Measurements from ENCODE around the gene ISG15. TPM values are rescaled to one million over a fixed set of nuclear protein-coding genes. Genes with fewer than 3 reads are reported as not detected.

Gene ISG15
- 22.9 and 28.6 TPM in 2 replicates for polyA plus RNA-seq (2012; rRNA removed)
- 14.3 and 16.1 TPM in 2 replicates for polyA plus RNA-seq (2012; cell fraction: cytosol; rRNA removed)
- polyA plus RNA-seq (2012; cell fraction: nucleus; rRNA removed): 15.0 and 31.2 TPM in 2 replicates

DNA sequence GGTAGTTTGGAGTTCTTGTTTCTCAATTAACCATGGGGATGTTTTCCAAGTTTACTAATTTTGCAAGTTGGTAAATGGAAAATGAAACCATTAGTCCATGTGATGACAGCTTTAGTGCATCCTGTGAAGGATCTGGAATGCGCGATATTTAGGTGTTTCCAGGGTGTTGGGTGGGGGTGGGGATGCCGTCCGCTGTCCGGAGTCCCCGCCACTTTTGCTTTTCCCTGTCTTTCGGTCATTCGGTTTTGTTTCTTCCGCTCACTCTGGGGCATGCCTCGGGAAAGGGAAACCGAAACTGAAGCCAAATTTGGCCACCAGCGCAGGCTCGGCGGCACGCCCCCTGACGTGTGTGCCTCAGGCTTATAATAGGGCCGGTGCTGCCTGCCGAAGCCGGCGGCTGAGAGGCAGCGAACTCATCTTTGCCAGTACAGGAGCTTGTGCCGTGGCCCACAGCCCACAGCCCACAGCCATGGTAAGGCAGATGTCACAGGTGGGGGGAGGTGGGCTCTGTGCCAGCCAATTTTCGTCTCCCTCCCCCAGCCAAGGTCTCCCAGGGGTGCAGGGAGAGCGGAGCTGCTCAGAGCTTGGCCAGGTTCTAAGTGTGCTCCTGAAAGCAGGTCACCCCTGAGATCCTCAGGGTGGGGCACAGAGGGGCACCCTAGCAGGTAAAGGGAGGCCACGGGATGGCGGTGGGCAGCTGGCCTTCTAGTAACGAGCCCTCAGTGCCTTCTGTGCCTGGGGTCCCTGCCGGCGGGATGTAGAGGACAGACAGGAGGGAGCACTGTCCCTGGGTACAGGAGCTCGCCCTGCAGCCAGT lies at the start of gene ISG15:
Gene ISG15, plus strand, starts transcription at position 393 of the 817 bp plus-strand sequence. Its CDS starts 77 bp downstream, at position 470.
- no peak for TF ChIP-seq NFIC (IDR thresholded peaks at IDR 0.05; ENCODE audit: borderline replicate concordance)
- TF ChIP-seq POLR2AphosphoS5 (IDR thresholded peaks at IDR 0.05; ENCODE audit: low read depth, low read length): 0 out of 2 replicates have a peak, but pooled peaks have one; percentile 35
- peak; percentile 21; the same call in 1 of the 2 replicates for TF ChIP-seq NRF1 (IDR thresholded peaks at IDR 0.05; ENCODE audit: low read depth, low read length)
- TF ChIP-seq MEF2A (IDR thresholded peaks at IDR 0.05; ENCODE audit: borderline replicate concordance, low read depth): no peak
- TF ChIP-seq GABPA (IDR thresholded peaks at IDR 0.05; ENCODE audit: low read depth): no peak
- no peaks in the 10 kb centered on the region for H3F3A ChIP-seq (replicated peaks; ENCODE audit: insufficient read depth)
- no peaks in the 10 kb centered on the region for H3K9me2 ChIP-seq
- WGBS (ENCODE audit: low lambda C conversion rate): 22% methylated on average over 15 of the region's 30 CpGs
- no peaks in the 10 kb centered on the region for H3K9me3 ChIP-seq
- ChIA-PET POLR2A (interaction anchor here (1.0 kb wide), 1 partner anchor 9 kb away, joined by 3 read pairs; no protein-coding TSS in a partner anchor), CTCF (interaction anchor here (0.7 to 6.1 kb wide), 11 partner anchors 8 to 59 kb away, joined by 3 to 38 read pairs (median 4); no protein-coding TSS in a partner anchor)
- no peaks in the 10 kb centered on the region for H3K79me2 ChIP-seq (ENCODE audit: insufficient read depth)
- DNase-seq: no peak
- no peaks in the 10 kb centered on the region for H4K20me1 ChIP-seq (ENCODE audit: insufficient read depth)
- peak within 1 kb of the TSS; percentile 89 for H2AFZ ChIP-seq (ENCODE audit: low read depth)
- peak within 1 kb of the TSS; percentile 49; the same call in 1 of the 2 replicates for H3K9ac ChIP-seq
- H3K27ac ChIP-seq (ENCODE audit: low read depth in 2 of 2, low read length in 1 of 2): peak within 1 kb of the TSS in 1 of 2 experiments; percentile 70; a peak in 2 of 4 replicates
- peaks cover 0 to 7% of the 10 kb centered on the region in 2 experiments; a peak in 1 of 4 replicates for H3K4me1 ChIP-seq (ENCODE audit: control insufficient read depth in 1 of 2, insufficient read depth in 2 of 2, low read depth in 1 of 2, low read length in 1 of 2)
- H3K27me3 ChIP-seq (ENCODE audit: insufficient read depth): no peaks in the 10 kb centered on the region
- H3K4me2 ChIP-seq: peak within 1 kb of the TSS; percentile 70
- H3K36me3 ChIP-seq (replicated peaks in 1 of 2; ENCODE audit: control insufficient read depth in 1 of 2, insufficient read depth in 2 of 2, low read length in 1 of 2): no peaks in the 10 kb centered on the region
- peak within 1 kb of the TSS; percentile 45 to 52; a peak in 3 of 4 replicates for H3K4me3 ChIP-seq (ENCODE audit: low read depth in 2 of 2, low read length in 1 of 2)

GRCh38 chr1:963746-964525 lies 49.4 kb upstream of the ISG15 start:
- no peaks in the 10 kb centered on the region for H3K27me3 ChIP-seq (ENCODE audit: insufficient read depth)
- H2AFZ ChIP-seq (ENCODE audit: low read depth): no peak overlapping the region
- H3K27ac ChIP-seq (ENCODE audit: low read depth in 2 of 2, low read length in 1 of 2): no peak overlapping the region
- H3K4me3 ChIP-seq (ENCODE audit: low read depth in 2 of 2, low read length in 1 of 2): no peak overlapping the region
- H3K9me2 ChIP-seq: no peaks in the 10 kb centered on the region
- ChIA-PET POLR2A (no interaction called here), CTCF (interaction anchor here (1.2 to 2.3 kb wide), 3 partner anchors 12 to 59 kb away, joined by 3 to 8 read pairs (median 3); no protein-coding TSS in a partner anchor)
- no peak overlapping the region for H3K9ac ChIP-seq
- 96% methylated on average over 41 of the region's 47 CpGs for WGBS (ENCODE audit: low lambda C conversion rate)
- H4K20me1 ChIP-seq (ENCODE audit: insufficient read depth): no peaks in the 10 kb centered on the region
- H3K4me2 ChIP-seq: no peak overlapping the region
- no peaks in the 10 kb centered on the region for H3F3A ChIP-seq (replicated peaks; ENCODE audit: insufficient read depth)
- DNase-seq: no peak
- H3K9me3 ChIP-seq: no peaks in the 10 kb centered on the region
- H3K36me3 ChIP-seq (replicated peaks in 1 of 2; ENCODE audit: control insufficient read depth in 1 of 2, insufficient read depth in 2 of 2, low read length in 1 of 2): peaks cover 0 to 14% of the 10 kb centered on the region in 2 experiments
- TF ChIP-seq MAX (IDR thresholded peaks at IDR 0.05; ENCODE audit: low read depth): no peak
- TF ChIP-seq PBX3 (IDR thresholded peaks at IDR 0.05): no peak
- no peak for TF ChIP-seq IRF3 (IDR thresholded peaks at IDR 0.05; ENCODE audit: low read depth, low read length)
- no peak for TF ChIP-seq EP300 (IDR thresholded peaks at IDR 0.05; ENCODE audit: borderline replicate concordance in 1 of 2, low read depth in 1 of 2, low read length in 1 of 2)
- no peak for TF ChIP-seq POLR2AphosphoS5 (IDR thresholded peaks at IDR 0.05; ENCODE audit: low read depth, low read length)
- TF ChIP-seq JUND (IDR thresholded peaks at IDR 0.05): no peak
- TF ChIP-seq YY1 (IDR thresholded peaks at IDR 0.05; ENCODE audit: low read depth): no peak
- TF ChIP-seq CTCF (IDR thresholded peaks at IDR 0.05): no peak
- no peak for TF ChIP-seq MXI1 (IDR thresholded peaks at IDR 0.05; ENCODE audit: low read depth, low read length)
- TF ChIP-seq RXRA (IDR thresholded peaks at IDR 0.05; ENCODE audit: borderline replicate concordance, low read depth): no peak
- TF ChIP-seq MEF2A (IDR thresholded peaks at IDR 0.05; ENCODE audit: borderline replicate concordance, low read depth): no peak
- no peak for TF ChIP-seq FOXJ3 (CRISPR knock-in tag; IDR thresholded peaks at IDR 0.05)
- TF ChIP-seq, protein P1, sequence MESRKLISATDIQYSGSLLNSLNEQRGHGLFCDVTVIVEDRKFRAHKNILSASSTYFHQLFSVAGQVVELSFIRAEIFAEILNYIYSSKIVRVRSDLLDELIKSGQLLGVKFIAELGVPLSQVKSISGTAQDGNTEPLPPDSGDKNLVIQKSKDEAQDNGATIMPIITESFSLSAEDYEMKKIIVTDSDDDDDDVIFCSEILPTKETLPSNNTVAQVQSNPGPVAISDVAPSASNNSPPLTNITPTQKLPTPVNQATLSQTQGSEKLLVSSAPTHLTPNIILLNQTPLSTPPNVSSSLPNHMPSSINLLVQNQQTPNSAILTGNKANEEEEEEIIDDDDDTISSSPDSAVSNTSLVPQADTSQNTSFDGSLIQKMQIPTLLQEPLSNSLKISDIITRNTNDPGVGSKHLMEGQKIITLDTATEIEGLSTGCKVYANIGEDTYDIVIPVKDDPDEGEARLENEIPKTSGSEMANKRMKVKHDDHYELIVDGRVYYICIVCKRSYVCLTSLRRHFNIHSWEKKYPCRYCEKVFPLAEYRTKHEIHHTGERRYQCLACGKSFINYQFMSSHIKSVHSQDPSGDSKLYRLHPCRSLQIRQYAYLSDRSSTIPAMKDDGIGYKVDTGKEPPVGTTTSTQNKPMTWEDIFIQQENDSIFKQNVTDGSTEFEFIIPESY (IDR thresholded peaks at IDR 0.05; ENCODE audit: borderline replicate concordance, low read depth): no peak
- no peak for TF ChIP-seq GABPA (IDR thresholded peaks at IDR 0.05; ENCODE audit: low read depth)
- no peak for TF ChIP-seq RCOR1 (IDR thresholded peaks at IDR 0.05; ENCODE audit: low read length)
- H3K79me2 ChIP-seq (ENCODE audit: insufficient read depth): peaks cover 1% of the 10 kb centered on the region
- H3K4me1 ChIP-seq (ENCODE audit: control insufficient read depth in 1 of 2, insufficient read depth in 2 of 2, low read depth in 1 of 2, low read length in 1 of 2): peaks cover 0 to 7% of the 10 kb centered on the region in 2 experiments; a peak in 1 of 4 replicates
